Neural cell (in vitro differentiated cells): ENCODE results near the gene DCC.

Source experiments
- CTCF ChIP-seq: fragments of 450-650 bp; IDR thresholded peaks from 2 replicates; pipeline ENCODE4 v1.5.1; 2014; ENCODE audit warnings: antibody characterized with exemption, mild to moderate bottlenecking, moderate library complexity; ENCODE audit not compliant: poor library complexity, severe bottlenecking
- EZH2 ChIP-seq: fragments of 200-600, 300-800 bp; shearing (Covaris generic), sonication (generic); IDR thresholded peaks from 2 replicates; pipeline ENCODE4 v1.6.1; 2014; ENCODE audit warnings: antibody characterized with exemption, low read length, borderline replicate concordance, mild to moderate bottlenecking; ENCODE audit not compliant: insufficient read depth, poor library complexity, severe bottlenecking
- MXI1 ChIP-seq: fragments of 450-650 bp; conservative IDR thresholded peaks from 2 replicates; pipeline ENCODE4 v1.6.1; 2014; ENCODE audit warnings: antibody characterized with exemption, mild to moderate bottlenecking; ENCODE audit not compliant: poor library complexity, severe bottlenecking
- POLR2AphosphoS5 ChIP-seq: IDR thresholded peaks from 2 replicates; pipeline ENCODE4 v1.6.1; 2012
- REST ChIP-seq: IDR thresholded peaks from 2 replicates; pipeline ENCODE4 v1.6.1; 2012; ENCODE audit warnings: borderline replicate concordance
- SMC3 ChIP-seq: fragments of 450-650 bp; conservative IDR thresholded peaks from 2 replicates; pipeline ENCODE4 v1.6.1; 2014; ENCODE audit warnings: antibody characterized with exemption, mild to moderate bottlenecking, moderate library complexity; ENCODE audit not compliant: poor library complexity
- TAF1 ChIP-seq: IDR thresholded peaks from 2 replicates; pipeline ENCODE4 v1.6.1; 2012; ENCODE audit warnings: low read depth

GRCh38 chr18:53093636-53094035 lies 753.6 kb downstream of the DCC start:
- TF ChIP-seq POLR2AphosphoS5 (peak; percentile 79), SMC3 (peak; percentile 38), TAF1 (no peak), CTCF (no peak), MXI1 (peak; percentile 32), EZH2 (no peak), REST (peak; percentile 80)
